HG03460 (cell line): Measurements from ENCODE around the gene SH3D19.

ENCODE experiments used
- ATAC-seq: cut with Tn5 transposase; IDR thresholded peaks from one replicate; pipeline ENCODE4 v1.9.1; 2021; ENCODE audit not compliant: unreplicated experiment

The SH3D19 gene

DNA sequence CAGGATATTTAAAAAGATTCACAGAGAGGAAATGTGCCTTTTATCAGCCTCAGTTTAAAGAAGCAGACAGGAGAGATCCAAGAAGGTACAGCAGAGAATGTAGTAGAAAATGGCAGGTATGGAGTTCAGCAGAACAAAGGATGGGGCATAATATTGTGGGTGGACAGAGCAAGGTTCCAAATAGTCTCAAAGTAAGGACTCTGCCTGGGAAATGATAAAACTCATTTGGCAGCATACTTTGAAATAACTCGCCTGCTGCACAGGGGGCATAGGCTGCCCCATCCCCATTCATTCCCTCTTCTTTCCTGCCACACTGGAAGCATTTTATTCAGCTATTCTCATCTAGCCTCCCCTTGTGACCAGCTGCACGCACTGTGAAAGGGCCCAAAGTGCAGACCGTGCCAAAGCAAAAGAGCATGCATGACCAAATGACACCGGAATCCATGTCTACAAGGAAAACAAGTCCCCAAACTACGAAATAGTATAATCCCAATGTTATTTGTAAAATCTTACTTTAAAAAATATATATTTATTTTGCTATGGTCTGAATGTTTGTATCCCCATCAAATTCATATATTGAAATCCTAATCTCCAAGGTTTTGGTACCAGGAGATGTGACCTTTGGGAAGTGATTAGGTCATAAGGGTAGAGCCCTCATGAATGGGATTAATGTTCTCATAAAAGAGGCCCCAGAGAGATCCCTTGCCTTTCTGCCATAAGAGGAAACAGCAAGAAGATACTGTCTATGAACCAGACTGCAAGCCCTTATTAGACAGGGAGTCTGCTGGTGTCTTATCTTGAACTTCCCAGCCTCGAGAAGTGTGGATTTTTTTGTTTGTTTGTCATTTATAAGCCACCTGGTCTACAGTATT lies 125.8 kb downstream of the SH3D19 start:
- ATAC-seq: no peak

DNA sequence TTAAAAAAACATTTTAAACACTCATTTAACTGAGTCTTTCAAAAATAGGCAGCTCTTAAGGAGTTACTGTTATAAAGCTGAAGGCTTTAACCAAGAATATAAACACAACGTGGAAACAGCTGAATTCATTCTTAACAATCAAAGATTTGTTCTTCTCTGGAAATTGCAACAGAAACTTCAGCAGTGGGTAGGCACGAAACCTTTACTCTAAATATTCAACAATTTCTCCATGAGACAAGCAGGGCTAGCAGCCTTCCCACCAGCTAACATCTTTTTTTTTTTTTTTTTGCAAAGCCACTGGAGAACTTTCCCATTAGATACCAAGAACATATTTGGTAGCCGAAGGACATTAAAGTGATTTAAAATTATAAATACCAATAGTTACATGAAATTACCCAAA lies 126.7 kb downstream of the SH3D19 start:
- no peak for ATAC-seq

GRCh38 chr4:151197247-151197646 lies 128.2 kb downstream of the SH3D19 start:
- ATAC-seq: no peak

DNA sequence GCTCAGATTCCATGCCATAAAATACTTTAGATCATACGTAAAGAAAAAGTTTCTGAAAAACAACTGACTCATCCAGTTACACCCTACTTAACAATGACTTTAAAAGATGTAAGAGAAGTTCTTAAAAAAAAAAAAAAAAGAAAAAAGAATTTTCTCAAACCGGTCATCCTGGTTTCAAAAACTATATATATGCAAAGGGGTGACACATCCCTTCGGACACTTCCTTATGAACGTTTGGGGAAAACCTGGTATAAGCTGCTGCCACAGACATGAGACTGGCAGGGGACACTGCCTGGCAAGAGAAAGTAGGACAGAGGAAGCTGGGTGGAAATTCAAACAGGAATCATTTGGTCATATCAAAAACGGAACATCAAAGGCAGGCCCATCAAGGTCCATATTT lies 129.6 kb downstream of the SH3D19 start:
- no peak for ATAC-seq

- no peak for ATAC-seq
These were observed 132.0 kb downstream of the SH3D19 start for GRCh38 chr4:151193414-151193813.

GRCh38 chr4:151192556-151193235 lies 132.7 kb downstream of the SH3D19 start:
- ATAC-seq: no peak

GRCh38 chr4:151184523-151185458 lies 140.6 kb downstream of the SH3D19 start:
- no peak for ATAC-seq

GRCh38 chr4:151182455-151182996 lies 142.9 kb downstream of the SH3D19 start:
- no peak for ATAC-seq

DNA sequence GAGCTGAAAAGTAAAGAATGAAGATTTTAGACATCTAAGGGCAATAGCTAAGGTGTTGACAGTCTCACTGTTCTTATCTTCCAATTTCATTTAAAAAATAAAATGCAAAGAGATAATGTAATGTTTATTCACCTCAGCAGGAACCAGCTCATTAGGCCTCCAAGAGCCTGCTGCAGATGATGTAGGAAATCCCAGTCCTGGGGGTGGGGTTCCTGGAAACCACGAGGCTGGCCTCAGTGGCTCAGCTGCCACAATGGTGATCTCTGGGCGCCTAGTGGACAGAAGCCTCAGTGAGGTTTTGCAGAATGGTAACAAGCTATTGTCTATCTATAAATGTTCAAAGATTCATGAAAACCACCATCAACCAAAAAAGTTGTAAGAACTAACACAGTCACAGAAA lies 148.7 kb downstream of the SH3D19 start:
- ATAC-seq: no peak

DNA sequence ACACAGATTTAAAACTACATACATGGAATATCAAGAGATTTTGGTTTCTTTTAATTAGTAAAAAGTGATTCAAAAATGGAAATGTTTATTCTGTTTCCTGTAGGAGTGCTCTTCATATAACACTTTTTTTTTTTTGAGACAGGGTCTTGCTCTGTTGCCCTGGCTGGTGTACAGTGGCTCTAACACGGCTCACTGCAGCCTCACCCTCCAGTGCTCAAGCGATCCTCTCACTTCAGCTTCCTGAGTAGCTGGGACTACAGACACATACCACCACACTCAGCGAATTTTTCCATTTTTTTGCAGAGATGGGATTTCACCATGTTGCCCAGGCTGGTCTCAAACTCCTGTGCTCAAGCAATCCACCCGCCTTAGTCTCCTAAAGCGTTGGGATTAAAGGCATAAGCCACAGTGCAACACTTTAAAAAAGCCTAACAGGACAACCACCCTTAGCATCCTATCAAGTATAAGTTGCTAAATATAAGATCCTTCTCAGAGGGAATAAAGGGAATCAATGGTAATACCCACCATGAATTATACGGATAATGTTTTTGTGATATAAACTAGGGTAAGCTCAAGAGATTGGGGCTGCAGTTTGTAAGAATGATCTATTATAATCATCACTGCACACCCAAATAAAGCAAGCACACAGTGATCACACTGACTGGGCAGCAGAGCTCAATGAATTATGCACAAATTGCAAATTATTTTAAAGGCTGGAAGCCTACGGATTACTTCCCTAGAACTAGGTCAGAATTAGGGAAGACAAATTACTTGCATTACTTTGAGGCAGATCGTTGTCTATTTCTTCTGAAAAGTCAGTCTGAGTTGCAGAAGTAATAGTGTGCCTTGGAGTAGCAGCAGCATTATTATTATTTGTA lies 149.4 kb downstream of the SH3D19 start:
- no peak for ATAC-seq

DNA sequence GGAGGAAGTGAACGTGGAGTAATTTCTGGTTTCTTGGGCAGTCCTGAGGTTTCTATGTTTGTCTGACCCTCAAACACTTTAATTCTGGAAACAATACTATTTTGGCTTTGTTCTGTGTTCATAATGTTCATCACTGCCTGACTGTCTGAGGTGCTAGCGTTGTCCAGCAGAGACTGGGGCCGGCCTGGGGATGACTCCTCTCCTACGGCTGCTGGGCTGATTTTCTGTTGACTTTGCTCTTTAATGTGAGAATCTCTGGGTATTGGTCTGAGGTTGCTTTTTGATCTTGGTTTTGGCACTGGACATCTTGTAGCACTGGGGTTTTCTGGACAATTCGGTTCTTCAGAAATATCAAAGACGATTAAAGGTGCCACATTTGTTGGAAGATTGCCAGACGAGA lies 150.2 kb downstream of the SH3D19 start:
- ATAC-seq: no peak

- no peak for ATAC-seq
These were observed 150.6 kb downstream of the SH3D19 start for GRCh38 chr4:151174784-151175183.

GRCh38 chr4:151173871-151174270 lies 151.5 kb downstream of the SH3D19 start:
- no peak for ATAC-seq

GRCh38 chr4:151169900-151170299 lies 155.5 kb downstream of the SH3D19 start:
- ATAC-seq: no peak

- ATAC-seq: no peak
These were observed 156.2 kb downstream of the SH3D19 start for GRCh38 chr4:151169223-151169622.

GRCh38 chr4:151167561-151167960 lies 157.8 kb downstream of the SH3D19 start:
- no peak for ATAC-seq

- no peak for ATAC-seq
These were observed 158.8 kb downstream of the SH3D19 start for GRCh38 chr4:151166636-151167035.

DNA sequence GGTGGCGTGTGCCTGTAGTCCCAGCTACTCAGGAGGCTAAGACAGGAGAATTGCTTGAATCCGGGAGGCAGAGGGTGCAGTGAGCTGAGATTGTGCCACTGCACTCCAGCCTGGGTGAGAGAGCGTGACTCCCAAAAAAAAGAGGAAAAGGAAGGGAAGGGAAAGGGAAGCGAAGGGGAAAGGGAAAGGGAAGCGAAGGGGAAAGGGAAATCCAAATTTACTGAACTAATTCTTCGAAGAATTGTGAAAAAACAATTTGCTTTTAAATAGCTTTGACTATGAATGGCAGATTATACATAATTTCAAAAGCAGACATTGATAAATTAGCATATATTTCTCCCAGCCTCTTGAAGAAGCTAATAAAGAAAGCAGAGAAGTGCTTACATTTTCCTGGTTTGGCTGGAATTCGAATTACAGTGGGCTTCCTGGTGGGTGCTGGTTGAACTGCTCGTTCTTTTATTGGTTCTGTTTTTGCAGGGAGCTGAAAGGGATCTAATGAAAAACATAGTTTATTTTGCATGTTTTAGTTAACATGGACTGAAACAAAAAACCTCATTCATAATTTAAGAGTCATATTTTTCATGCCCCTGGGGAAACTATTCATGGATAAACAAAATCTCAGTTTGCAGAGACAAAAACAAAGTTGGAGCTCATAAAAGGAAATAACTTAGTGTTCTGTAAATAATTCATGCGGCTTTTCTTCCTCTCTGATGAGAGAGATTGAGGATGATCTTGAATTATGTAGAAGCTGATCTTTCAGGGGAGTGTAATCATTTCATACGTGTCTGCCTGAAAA lies 160.0 kb downstream of the SH3D19 start:
- no peak for ATAC-seq

GRCh38 chr4:151163855-151164254 lies 161.6 kb downstream of the SH3D19 start:
- no peak for ATAC-seq
